Common myeloid progenitor, CD34-positive (primary cell): ENCODE data around the gene ZNF536.

Experiments used
- CTCF ChIA-PET: fragments of 350-600 bp; sonication (Branson Sonifier 250); formaldehyde crosslinking; loops from one replicate; lab custom pipeline; 2021; ENCODE audit warnings: antibody characterized with exemption; lab: Charles Lee
- POLR2A ChIA-PET: fragments of 350-600 bp; sonication (Branson Sonifier 250); formaldehyde crosslinking; loops from one replicate; lab custom pipeline; 2021; ENCODE audit warnings: antibody characterized with exemption; lab: Charles Lee
- DNase-seq, 3 donors: peaks; one replicate each; pipeline versions ENCODE4 v3.0.0 to v3.0.0-alpha.2; 2013
- H3K27ac ChIP-seq, 2 experiments: 1 replicate in 1 of 2; 2 replicates in 1 of 2; pipeline ENCODE4 v1.7.0; 2013; ENCODE audit warnings: inconsistent platforms in 2 of 2, low read length in 2 of 2, mild to moderate bottlenecking in 2 of 2, low read depth in 1 of 2, moderate library complexity in 1 of 2; ENCODE audit not compliant: severe bottlenecking in 2 of 2, insufficient read depth in 1 of 2, poor library complexity in 1 of 2
- H3K27me3 ChIP-seq, 5 experiments: replicated peaks in 2 of 5; 1 replicate in 3 of 5; 2 replicates in 2 of 5; pipeline versions ENCODE4 v1.6.1 to v1.7.0; 2013; ENCODE audit warnings: low read length in 4 of 5, mild to moderate bottlenecking in 2 of 5, moderate library complexity in 2 of 5, inconsistent platforms in 1 of 5; ENCODE audit not compliant: insufficient read depth in 5 of 5, control insufficient read depth in 4 of 5
- H3K36me3 ChIP-seq, 4 experiments: 1 replicate in 2 of 4; 2 replicates in 2 of 4; pipeline versions ENCODE4 v1.6.1 to v1.7.0; 2013; ENCODE audit warnings: low read length in 3 of 4, control low read depth in 1 of 4, mild to moderate bottlenecking in 1 of 4; ENCODE audit not compliant: control insufficient read depth in 4 of 4, insufficient read depth in 4 of 4
- H3K4me1 ChIP-seq, 4 experiments: 1 replicate in 3 of 4; 2 replicates in 1 of 4; pipeline versions ENCODE4 v1.6.1 to v1.7.1; 2013; ENCODE audit warnings: low read length in 3 of 4, mild to moderate bottlenecking in 3 of 4, control low read depth in 1 of 4, inconsistent platforms in 1 of 4, moderate library complexity in 1 of 4; ENCODE audit not compliant: control insufficient read depth in 4 of 4, insufficient read depth in 4 of 4; ENCODE audit errors: control extremely low read depth in 1 of 4
- H3K4me3 ChIP-seq, 7 experiments: 1 replicate in 4 of 7; 2 replicates in 3 of 7; pipeline versions ENCODE4 v1.5.1 to v1.7.0; 2013; ENCODE audit warnings: mild to moderate bottlenecking in 7 of 7, low read length in 6 of 7, moderate library complexity in 6 of 7, inconsistent platforms in 2 of 7, low read depth in 2 of 7, control low read depth in 1 of 7; ENCODE audit not compliant: insufficient read depth in 4 of 7, control insufficient read depth in 1 of 7; ENCODE audit errors: extremely low read depth in 1 of 7
- H3K9me3 ChIP-seq, 5 experiments: 1 replicate in 4 of 5; 2 replicates in 1 of 5; pipeline versions ENCODE4 v1.6.1 to v1.7.1; 2013; ENCODE audit warnings: low read length in 4 of 5, mild to moderate bottlenecking in 2 of 5, inconsistent platforms in 1 of 5, low read depth in 1 of 5, moderate library complexity in 1 of 5; ENCODE audit not compliant: control insufficient read depth in 4 of 5, insufficient read depth in 2 of 5; ENCODE audit errors: control extremely low read depth in 1 of 5
- WGBS: methylation state at CpG from one replicate; pipeline ENCODE4 v1.1.5; 2013; ENCODE audit not compliant: insufficient coverage; 5-methylcytosine and 5-hydroxymethylcytosine counted together

The ZNF536 gene

DNA sequence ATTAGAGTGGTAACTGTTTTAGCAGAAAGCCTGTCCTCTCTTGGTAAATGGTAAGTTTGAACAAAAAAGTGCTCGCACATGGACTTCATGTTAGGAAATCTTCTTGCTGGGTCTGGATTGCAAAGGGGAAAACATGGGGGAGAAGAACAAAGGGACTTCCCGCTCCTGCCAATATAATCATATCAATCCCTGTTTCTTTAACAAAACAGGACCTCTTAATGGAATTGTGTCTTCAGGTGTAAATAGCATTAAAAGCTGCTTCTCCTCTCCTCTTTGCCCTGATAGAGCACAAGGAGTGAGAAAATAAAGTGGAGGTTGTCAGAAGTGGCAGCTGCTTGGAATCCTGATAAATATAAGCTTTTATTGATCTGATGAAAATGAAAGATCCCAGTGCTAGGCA, 20.4 kb upstream of the ZNF536 start:
- Histone ChIP-seq H3K4me1 (peaks cover 0 to 3% (median 0%) of the 10 kb centered on the region in 4 experiments), H3K9me3 (no peaks in the 10 kb centered on the region), H3K36me3 (no peaks in the 10 kb centered on the region), H3K4me3 (no peak overlapping the region), H3K27ac (no peak overlapping the region), H3K27me3 (peaks cover 0 to 2% (median 0%) of the 10 kb centered on the region in 5 experiments)
- POLR2A ChIA-PET = no interaction called here
- 100% methylated on average over 1 of the region's 2 CpGs for WGBS
- DNase-seq = no peak
- CTCF ChIA-PET = no interaction called here

DNA sequence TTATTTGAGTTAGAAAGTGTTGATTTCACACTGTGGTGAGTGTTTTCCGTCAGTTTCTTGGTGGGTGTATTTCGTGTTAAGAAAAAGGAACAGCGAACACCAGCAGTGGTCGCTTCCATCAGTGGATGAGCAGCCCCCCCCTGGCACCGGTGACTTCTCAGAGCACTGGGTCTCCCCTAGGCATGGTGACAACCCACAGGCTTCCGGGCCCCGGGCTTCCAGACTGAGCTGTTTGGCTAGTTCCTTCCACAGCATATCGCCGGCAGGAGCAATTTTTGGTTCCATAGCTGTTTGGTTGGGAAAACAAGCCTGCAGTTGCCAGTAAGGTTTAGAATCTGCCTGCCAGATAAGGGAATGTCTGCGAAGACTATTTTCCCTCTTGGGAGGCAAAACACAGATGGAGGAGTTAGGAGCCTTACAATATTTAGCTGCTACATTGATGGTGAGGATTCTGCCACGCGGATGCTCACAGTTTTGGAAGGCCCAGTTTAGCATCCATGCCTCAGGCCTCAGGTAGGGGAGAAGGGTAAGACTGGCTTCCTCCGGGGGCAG, 18.7 kb upstream of the ZNF536 start:
- ChIA-PET POLR2A (no interaction called here), CTCF (no interaction called here)

GRCh38 chr19:30355586-30355985, 16.6 kb upstream of the ZNF536 start:
- no peaks in the 10 kb centered on the region for H3K9me3 ChIP-seq
- no peak overlapping the region for H3K4me3 ChIP-seq
- DNase-seq = no peak
- CTCF ChIA-PET = no interaction called here
- peaks cover 0 to 24% (median 21%) of the 10 kb centered on the region in 4 experiments for H3K4me1 ChIP-seq
- H3K36me3 ChIP-seq = no peaks in the 10 kb centered on the region
- 93% methylated on average over 4 of the region's 5 CpGs for WGBS
- H3K27ac ChIP-seq = no peak overlapping the region
- H3K27me3 ChIP-seq = peaks cover 0 to 2% (median 0%) of the 10 kb centered on the region in 5 experiments
- POLR2A ChIA-PET = no interaction called here

More for the DNA sequence above, 18.7 kb upstream of the ZNF536 start:
- Histone ChIP-seq H3K9me3 (no peaks in the 10 kb centered on the region), H3K4me3 (no peak overlapping the region), H3K27me3 (peaks cover 0 to 2% (median 0%) of the 10 kb centered on the region in 5 experiments), H3K4me1 (peaks cover 0 to 3% (median 1%) of the 10 kb centered on the region in 4 experiments), H3K36me3 (no peaks in the 10 kb centered on the region), H3K27ac (no peak overlapping the region)
- DNase-seq = no peak
- 95% methylated on average over 12 of the region's 13 CpGs for whole genome bisulfite sequencing

DNA sequence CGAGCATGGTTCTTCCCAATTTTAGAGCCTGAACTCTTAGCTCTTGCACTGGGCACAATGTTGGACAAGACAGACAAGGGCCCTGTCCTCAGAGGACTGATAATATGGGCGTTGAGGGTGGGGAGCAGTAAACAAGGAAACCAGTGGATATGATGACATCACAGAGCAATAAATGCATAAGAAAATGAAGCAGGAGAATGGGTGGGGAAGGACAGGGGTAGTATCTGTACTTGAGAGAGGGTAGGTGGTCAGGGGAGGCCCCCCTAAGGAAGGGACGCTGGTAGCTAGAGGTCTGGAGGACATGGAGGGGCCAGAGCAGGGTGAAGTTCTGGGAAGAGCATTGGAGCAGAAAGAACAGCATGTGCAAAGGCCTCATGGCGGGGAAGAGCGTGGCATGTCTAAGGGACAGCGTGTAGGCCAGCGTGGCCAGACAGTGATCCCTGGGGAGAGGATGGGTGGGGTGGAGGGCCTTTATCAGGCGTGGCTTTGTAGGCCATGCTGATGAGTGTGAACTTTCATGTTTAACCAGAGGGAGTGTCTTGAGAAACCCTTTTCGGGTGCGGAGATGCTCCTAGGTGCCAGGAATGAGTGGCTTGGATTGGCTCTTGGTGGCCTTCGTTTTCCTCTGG, 15.1 kb upstream of the ZNF536 start:
- ChIA-PET CTCF (no interaction called here), POLR2A (no interaction called here)
- Histone ChIP-seq H3K4me1 (peaks cover 0 to 38% (median 34%) of the 10 kb centered on the region in 4 experiments), H3K27ac (no peak overlapping the region), H3K4me3 (no peak overlapping the region), H3K27me3 (peaks cover 0 to 2% (median 0%) of the 10 kb centered on the region in 5 experiments), H3K36me3 (no peaks in the 10 kb centered on the region), H3K9me3 (no peaks in the 10 kb centered on the region)
- WGBS = 94% methylated on average over 8 of the region's 11 CpGs
- no peak for DNase-seq

GRCh38 chr19:30357580-30357954, 14.6 kb upstream of the ZNF536 start:
- CTCF ChIA-PET = no interaction called here
- peaks cover 0 to 42% (median 36%) of the 10 kb centered on the region in 4 experiments for H3K4me1 ChIP-seq
- H3K27ac ChIP-seq = no peak overlapping the region
- no peaks in the 10 kb centered on the region for H3K36me3 ChIP-seq
- 100% methylated on average over 2 of the region's 5 CpGs for WGBS
- no peak overlapping the region for H3K4me3 ChIP-seq
- H3K9me3 ChIP-seq = no peaks in the 10 kb centered on the region
- DNase-seq = no peak
- peaks cover 0 to under 1% (median 0%) of the 10 kb centered on the region in 5 experiments for H3K27me3 ChIP-seq
- POLR2A ChIA-PET = no interaction called here

DNA sequence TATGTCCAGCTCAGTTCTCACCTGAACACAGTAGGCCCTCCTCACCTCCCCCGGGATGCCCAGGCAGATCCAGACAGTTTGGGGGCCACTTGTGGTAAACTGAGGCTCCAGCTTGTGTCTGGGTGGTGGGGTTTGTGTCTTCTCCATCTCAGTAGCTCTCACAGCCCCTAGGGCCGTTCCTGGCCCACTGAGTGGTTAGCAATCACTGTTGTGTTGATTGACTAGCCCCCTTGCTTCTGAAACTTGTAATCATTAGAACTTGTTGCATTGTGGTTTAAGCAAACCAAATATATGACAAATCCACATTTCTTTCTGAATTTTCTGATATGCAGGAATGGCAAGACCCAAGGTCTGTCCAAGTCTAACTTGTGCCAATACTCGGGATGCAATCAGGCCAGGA, 13.9 kb upstream of the ZNF536 start:
- Histone ChIP-seq H3K9me3 (no peaks in the 10 kb centered on the region), H3K27me3 (no peaks in the 10 kb centered on the region), H3K4me1 (peaks cover 0 to 43% (median 36%) of the 10 kb centered on the region in 4 experiments), H3K4me3 (no peak overlapping the region), H3K36me3 (no peaks in the 10 kb centered on the region), H3K27ac (no peak overlapping the region)
- CTCF ChIA-PET = no interaction called here
- POLR2A ChIA-PET = interaction anchor here (0.7 kb wide), 1 partner anchor 623 kb away, joined by 3 read pairs; no protein-coding TSS in a partner anchor
- DNase-seq = no peak
- 100% methylated on average over 2 of the region's 3 CpGs for WGBS

DNA sequence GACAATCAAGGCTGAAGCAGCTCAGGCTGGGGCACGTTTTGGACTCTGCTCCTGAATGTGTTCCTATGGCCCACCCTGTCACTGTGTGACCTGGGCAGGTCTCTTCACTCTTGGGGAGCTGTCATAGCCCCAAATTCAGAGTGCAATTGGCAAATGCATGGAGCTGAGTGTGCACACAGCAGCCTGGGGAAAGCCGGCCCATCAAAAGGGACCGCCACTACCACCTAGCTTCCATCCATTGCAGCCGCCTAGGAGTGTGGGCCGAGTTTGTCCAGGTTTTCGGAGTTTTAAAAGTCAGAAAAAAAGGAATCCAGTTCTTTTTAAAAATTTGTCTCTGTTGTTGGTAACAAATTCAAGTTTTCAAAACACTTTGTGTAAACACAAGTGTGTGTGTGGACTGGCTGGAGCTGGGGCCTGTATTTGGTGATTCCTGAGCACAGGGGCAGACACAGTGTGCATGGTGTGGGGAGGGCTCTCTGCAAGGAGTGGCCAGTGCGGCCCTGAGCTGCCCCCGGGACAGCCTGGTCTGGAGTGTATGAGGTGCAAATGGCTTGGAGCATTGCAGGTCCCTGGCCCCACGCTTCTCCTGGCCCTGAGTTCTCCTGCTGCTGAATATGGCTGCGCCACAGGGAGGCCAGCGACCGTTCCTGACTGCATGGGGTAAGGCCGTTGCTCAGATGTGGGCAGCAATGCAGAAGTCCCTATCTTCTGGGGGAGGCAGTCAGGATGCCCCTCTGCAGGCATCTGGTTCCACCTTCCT, 13.2 kb upstream of the ZNF536 start:
- CTCF ChIA-PET = no interaction called here
- H3K9me3 ChIP-seq = no peaks in the 10 kb centered on the region
- no peak overlapping the region for H3K4me3 ChIP-seq
- POLR2A ChIA-PET = interaction anchor here (0.7 kb wide), 1 partner anchor 624 kb away, joined by 3 read pairs; no protein-coding TSS in a partner anchor
- H3K4me1 ChIP-seq = peaks cover 0 to 43% (median 36%) of the 10 kb centered on the region in 4 experiments
- peak in 1 of 3 donors; percentile 38 for DNase-seq
- H3K36me3 ChIP-seq = no peaks in the 10 kb centered on the region
- H3K27me3 ChIP-seq = no peaks in the 10 kb centered on the region
- H3K27ac ChIP-seq = no peak overlapping the region
- WGBS = 64% methylated on average over 10 of the region's 13 CpGs
